Epithelial cell of prostate (primary cell): Measurements from ENCODE around the gene TFRC.
"Not testable (repeated sequence)": the region's sequence is repeated elsewhere in the genome, so short reads cannot be mapped to it uniquely, and the experiment has no call there.

Source experiments
- DNase-seq: peaks from one replicate; pipeline ENCODE4 v3.0.0-alpha.2; 2011; ENCODE audit warnings: low read depth, low spot score
- H3K27ac ChIP-seq: fragments of 450-650 bp; 2 replicates; pipeline ENCODE4 v1.5.1; 2017; ENCODE audit warnings: mild to moderate bottlenecking

TFRC gene

DNA sequence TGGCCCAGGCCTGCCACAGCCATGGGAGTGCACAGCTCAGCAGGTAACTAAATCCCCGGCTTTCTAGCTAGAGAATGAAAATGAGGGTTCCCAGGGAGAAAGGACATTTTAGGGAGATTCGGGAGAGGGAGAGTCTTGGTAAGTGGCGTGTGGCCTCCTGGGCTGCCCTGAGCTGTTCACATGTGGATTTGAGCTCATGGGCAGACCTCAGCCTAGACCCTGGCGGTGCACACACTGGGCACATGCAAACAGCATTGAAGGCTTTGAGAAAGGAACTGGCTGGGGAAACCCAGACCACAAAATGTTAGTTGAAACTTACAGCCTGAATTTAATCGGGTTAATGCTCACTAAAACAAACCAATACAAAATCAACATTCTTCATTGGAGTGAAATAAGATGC lies 72.4 kb downstream of the TFRC start:
- no peak overlapping the region for H3K27ac ChIP-seq
- no peak for DNase-seq

DNA sequence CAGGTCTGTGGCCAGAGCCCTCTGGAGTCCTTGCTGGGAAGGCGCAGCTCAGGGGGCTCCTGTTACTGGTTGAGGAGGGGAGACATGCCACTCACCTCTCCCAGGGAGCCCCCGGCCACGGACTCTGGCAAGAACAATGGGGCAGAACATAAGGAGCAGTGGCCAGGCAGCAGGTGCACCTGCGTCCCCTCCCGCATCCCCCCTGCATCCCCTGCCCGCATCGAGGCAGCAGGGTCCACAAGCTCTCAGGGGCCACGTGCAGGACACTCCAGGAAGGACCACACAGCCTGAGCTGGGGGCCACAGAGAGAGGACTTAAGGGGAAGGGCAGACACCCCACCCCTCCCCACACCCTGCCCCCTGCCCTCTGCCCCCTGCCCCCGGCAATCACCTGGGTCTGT lies 73.0 kb downstream of the TFRC start:
- H3K27ac ChIP-seq, result no peak overlapping the region
- no peak for DNase-seq

DNA sequence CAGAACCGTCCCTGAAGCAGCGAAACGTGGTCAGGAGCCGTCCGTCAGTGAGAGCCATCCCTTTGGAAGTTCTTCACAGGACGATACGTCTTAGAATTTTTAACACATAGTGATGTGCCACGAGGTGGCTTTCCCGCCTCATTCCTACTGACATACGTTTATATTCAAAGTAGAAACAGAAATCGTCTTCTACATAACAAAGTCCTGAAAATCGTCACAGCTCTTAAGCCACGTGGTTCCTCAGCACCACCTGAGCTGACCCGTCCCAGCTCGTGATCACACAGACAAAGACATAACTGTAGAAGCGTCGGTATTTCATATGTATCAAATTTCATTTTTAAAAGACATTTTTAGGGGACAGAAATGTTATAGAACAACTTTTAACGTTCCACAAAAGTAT lies 73.5 kb downstream of the TFRC start:
- H3K27ac ChIP-seq, result no peak overlapping the region
- DNase-seq, result no peak

DNA sequence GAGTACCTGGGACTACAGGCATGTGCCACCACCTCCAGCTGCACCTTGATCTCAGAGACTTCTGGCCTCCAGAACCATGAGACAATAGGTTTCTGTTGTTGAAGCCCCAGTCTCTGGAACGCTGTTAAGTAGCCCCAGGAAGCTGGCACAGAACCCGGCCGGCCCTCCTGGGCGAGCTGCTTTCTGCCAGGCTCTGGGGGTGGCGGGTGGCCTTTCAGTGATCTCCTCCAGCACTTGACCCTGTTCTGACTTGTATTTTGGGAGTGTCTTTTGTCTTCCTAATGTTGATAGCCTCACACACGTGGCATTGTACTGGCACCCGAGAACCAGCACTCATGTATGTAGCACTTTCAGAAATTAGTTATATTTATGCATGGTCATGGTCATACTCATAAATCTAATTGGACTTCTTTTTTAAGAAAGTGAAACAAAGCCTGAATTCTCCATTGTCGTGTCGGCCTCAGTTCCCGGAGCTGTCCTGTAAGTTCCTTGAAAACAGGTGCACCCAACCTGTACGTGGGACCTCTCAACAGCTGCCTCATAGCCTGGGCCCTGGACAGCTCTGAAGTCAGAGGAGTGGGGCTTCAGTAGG lies 74.0 kb downstream of the TFRC start:
- no peak for DNase-seq
- no peak overlapping the region for H3K27ac ChIP-seq

- not testable (repeated sequence) for DNase-seq, H3K27ac ChIP-seq
Measured at GRCh38 chr3:196005338-196005737, 76.6 kb downstream of the TFRC start.

- not testable (repeated sequence) for DNase-seq
Measured at GRCh38 chr3:196004359-196005052, 77.4 kb downstream of the TFRC start.

DNA sequence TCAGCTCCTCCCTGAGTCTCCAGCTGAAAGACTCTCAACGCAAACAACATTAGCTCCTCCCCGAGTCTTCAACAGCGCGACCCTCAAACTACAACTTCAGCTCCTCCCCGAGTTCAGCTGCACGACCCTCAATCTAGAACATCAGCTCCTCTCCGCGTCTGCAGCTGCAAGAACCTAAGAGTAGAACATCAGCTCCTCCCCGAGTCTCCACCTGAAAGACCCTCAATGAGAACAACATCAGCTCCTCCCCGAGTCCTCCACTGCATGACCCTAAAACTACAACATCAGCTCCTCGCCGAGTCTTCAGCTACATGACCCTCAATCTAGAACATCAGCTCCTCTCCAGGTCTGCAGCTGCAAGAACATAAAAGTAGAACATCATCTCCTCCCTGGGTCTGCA lies 78.3 kb downstream of the TFRC start:
- H3K27ac ChIP-seq, result no peak overlapping the region
- no peak for DNase-seq

More at GRCh38 chr3:196004359-196005052, 77.4 kb downstream of the TFRC start:
- H3K27ac ChIP-seq, result not testable (repeated sequence)

- not testable (repeated sequence) for H3K27ac ChIP-seq, DNase-seq
Measured at GRCh38 chr3:196002721-196003120, 79.2 kb downstream of the TFRC start.

DNA sequence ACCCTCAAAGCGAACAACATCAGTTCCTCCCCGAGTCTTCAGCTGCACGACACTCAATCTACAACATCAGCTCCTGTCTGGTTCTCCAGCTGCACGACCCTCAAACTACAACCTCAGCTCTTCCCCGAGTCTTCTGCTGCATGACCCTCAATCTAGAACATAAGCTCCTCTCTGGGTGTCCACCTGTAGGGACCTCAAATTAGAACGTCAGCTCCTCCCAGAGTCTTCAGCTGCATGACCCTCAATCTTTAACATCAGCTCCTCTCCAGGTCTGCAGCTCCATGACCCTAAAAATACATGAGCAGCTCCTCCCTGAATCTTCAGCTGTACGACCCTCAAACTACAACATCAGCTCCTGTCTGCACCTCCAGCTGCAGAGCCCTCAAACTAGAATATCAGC lies 80.7 kb downstream of the TFRC start:
- H3K27ac ChIP-seq, DNase-seq: not testable (repeated sequence)

- H3K27ac ChIP-seq, DNase-seq: not testable (repeated sequence)
Measured at GRCh38 chr3:196000360-196000950, 81.4 kb downstream of the TFRC start.

GRCh38 chr3:195999896-196000295 lies 82.0 kb downstream of the TFRC start:
- no peak for DNase-seq
- no peak overlapping the region for H3K27ac ChIP-seq
